ENCODE measurements around the gene NDUFB4.

GRCh38 chr3:120648290-120648689 is 52.2 kb downstream of the NDUFB4 start:
- TF ChIP-seq EZH2phosphoT487 (IDR thresholded peaks at IDR 0.05; ENCODE audit: insufficient read depth, low read depth) (no peak), EZH2 (IDR thresholded peaks at IDR 0.05; ENCODE audit: insufficient read depth, poor library complexity, severe bottlenecking) (no peak)

Data from GM23248 (cell line).